ENCODE measurements around the gene BIN1. TPM values are rescaled to one million over a fixed set of nuclear protein-coding genes. Genes with fewer than 3 reads are reported as not detected.

Gene BIN1
- total RNA-seq, 1 donor from 2014 or later = 182 TPM

- DNase-seq (ENCODE audit: low spot score) = no peak
- TF ChIP-seq, protein P1, sequence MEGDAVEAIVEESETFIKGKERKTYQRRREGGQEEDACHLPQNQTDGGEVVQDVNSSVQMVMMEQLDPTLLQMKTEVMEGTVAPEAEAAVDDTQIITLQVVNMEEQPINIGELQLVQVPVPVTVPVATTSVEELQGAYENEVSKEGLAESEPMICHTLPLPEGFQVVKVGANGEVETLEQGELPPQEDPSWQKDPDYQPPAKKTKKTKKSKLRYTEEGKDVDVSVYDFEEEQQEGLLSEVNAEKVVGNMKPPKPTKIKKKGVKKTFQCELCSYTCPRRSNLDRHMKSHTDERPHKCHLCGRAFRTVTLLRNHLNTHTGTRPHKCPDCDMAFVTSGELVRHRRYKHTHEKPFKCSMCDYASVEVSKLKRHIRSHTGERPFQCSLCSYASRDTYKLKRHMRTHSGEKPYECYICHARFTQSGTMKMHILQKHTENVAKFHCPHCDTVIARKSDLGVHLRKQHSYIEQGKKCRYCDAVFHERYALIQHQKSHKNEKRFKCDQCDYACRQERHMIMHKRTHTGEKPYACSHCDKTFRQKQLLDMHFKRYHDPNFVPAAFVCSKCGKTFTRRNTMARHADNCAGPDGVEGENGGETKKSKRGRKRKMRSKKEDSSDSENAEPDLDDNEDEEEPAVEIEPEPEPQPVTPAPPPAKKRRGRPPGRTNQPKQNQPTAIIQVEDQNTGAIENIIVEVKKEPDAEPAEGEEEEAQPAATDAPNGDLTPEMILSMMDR (IDR thresholded peaks at IDR 0.05; ENCODE audit: unreplicated experiment) = no peak
- no peak overlapping the region for H3K4me3 Mint-ChIP-seq (ENCODE audit: unreplicated experiment)
- no peaks in the 10 kb centered on the region for H3K9me3 Mint-ChIP-seq (ENCODE audit: unreplicated experiment)
- peaks cover 56% of the 10 kb centered on the region for H3K4me1 Mint-ChIP-seq (ENCODE audit: unreplicated experiment)
- peak overlapping the region; percentile 86 for H3K27ac Mint-ChIP-seq (ENCODE audit: unreplicated experiment)
- H3K36me3 Mint-ChIP-seq (ENCODE audit: low read depth, unreplicated experiment) = no peaks in the 10 kb centered on the region
- H3K27me3 Mint-ChIP-seq (ENCODE audit: unreplicated experiment) = no peaks in the 10 kb centered on the region
Observed at GRCh38 chr2:127143841-127144782, 37.2 kb upstream of the BIN1 start.

- TF ChIP-seq, protein P1 (IDR thresholded peaks at IDR 0.05; ENCODE audit: unreplicated experiment) = no peak
- peaks cover 1% of the 10 kb centered on the region for H3K27me3 Mint-ChIP-seq (ENCODE audit: unreplicated experiment)
- H3K4me3 Mint-ChIP-seq (ENCODE audit: unreplicated experiment) = no peak overlapping the region
- no peak overlapping the region for H3K27ac Mint-ChIP-seq (ENCODE audit: unreplicated experiment)
- no peaks in the 10 kb centered on the region for H3K36me3 Mint-ChIP-seq (ENCODE audit: low read depth, unreplicated experiment)
- DNase-seq (ENCODE audit: low spot score) = no peak
- peaks cover 56% of the 10 kb centered on the region for H3K4me1 Mint-ChIP-seq (ENCODE audit: unreplicated experiment)
- H3K9me3 Mint-ChIP-seq (ENCODE audit: unreplicated experiment) = no peaks in the 10 kb centered on the region
Observed at GRCh38 chr2:127142663-127143630, 36.0 kb upstream of the BIN1 start.

- H3K27ac Mint-ChIP-seq (ENCODE audit: unreplicated experiment) = peak overlapping the region; percentile 72
- peaks cover 4% of the 10 kb centered on the region for H3K27me3 Mint-ChIP-seq (ENCODE audit: unreplicated experiment)
- TF ChIP-seq, protein P1 (IDR thresholded peaks at IDR 0.05; ENCODE audit: unreplicated experiment) = no peak
- no peak for DNase-seq (ENCODE audit: low spot score)
- no peaks in the 10 kb centered on the region for H3K9me3 Mint-ChIP-seq (ENCODE audit: unreplicated experiment)
- H3K4me3 Mint-ChIP-seq (ENCODE audit: unreplicated experiment) = no peak overlapping the region
- H3K4me1 Mint-ChIP-seq (ENCODE audit: unreplicated experiment) = peaks cover 50% of the 10 kb centered on the region
- no peaks in the 10 kb centered on the region for H3K36me3 Mint-ChIP-seq (ENCODE audit: low read depth, unreplicated experiment)
Observed at GRCh38 chr2:127140538-127140937, 33.6 kb upstream of the BIN1 start.

- TF ChIP-seq, protein P1 (IDR thresholded peaks at IDR 0.05; ENCODE audit: unreplicated experiment) = peak; percentile 31
- H3K27ac Mint-ChIP-seq (ENCODE audit: unreplicated experiment) = peak overlapping the region; percentile 72
- H3K36me3 Mint-ChIP-seq (ENCODE audit: low read depth, unreplicated experiment) = no peaks in the 10 kb centered on the region
- H3K4me1 Mint-ChIP-seq (ENCODE audit: unreplicated experiment) = peaks cover 42% of the 10 kb centered on the region
- no peaks in the 10 kb centered on the region for H3K9me3 Mint-ChIP-seq (ENCODE audit: unreplicated experiment)
- H3K4me3 Mint-ChIP-seq (ENCODE audit: unreplicated experiment) = no peak overlapping the region
- no peak for DNase-seq (ENCODE audit: low spot score)
- peaks cover 4% of the 10 kb centered on the region for H3K27me3 Mint-ChIP-seq (ENCODE audit: unreplicated experiment)
Observed at GRCh38 chr2:127139766-127140165, 32.8 kb upstream of the BIN1 start.
